Large intestine (tissue), 12 donors: Measurements from ENCODE around the gene KRTAP24-1. TPM values are rescaled to one million over a fixed set of nuclear protein-coding genes. Genes with fewer than 3 reads are reported as not detected.

Source experiments
- DNase-seq, 2 donors: peaks; one replicate each; pipeline versions ENCODE4 v3.0.0 to v3.0.0-alpha.2; 2013
- H3K27ac ChIP-seq: one replicate; pipeline ENCODE4 v1.5.1; 2013; ENCODE audit warnings: low read length
- H3K27me3 ChIP-seq: 2 replicates; pipeline ENCODE4 v1.6.1; 2013; ENCODE audit warnings: low read length; ENCODE audit not compliant: control insufficient read depth, insufficient read depth
- H3K36me3 ChIP-seq: 2 replicates; pipeline ENCODE4 v1.6.1; 2013; ENCODE audit warnings: low read length; ENCODE audit not compliant: control insufficient read depth, insufficient read depth
- H3K4me1 ChIP-seq: one replicate; pipeline ENCODE4 v1.6.1; 2013; ENCODE audit warnings: low read length; ENCODE audit not compliant: control insufficient read depth, insufficient read depth
- H3K4me3 ChIP-seq: one replicate; pipeline ENCODE4 v1.5.1; 2013; ENCODE audit warnings: low read length
- H3K9me3 ChIP-seq: one replicate; pipeline ENCODE4 v1.6.1; 2013; ENCODE audit warnings: mild to moderate bottlenecking, low read depth, low read length, moderate library complexity; ENCODE audit not compliant: control insufficient read depth
- WGBS: methylation state at CpG from one replicate; pipeline ENCODE4 v1.1.5; 2013; ENCODE audit warnings: low lambda C conversion rate; ENCODE audit not compliant: insufficient coverage; 5-methylcytosine and 5-hydroxymethylcytosine counted together
- long read RNA-seq, 11 donors: transcript quantifications; one replicate each; lab custom pipeline, GENCODE V29; 2026
- polyA plus RNA-seq: library from polyadenylated mRNA; unstranded; fragments of 120-200 nt; gene quantifications from one replicate; pipeline ENCODE4 v1.2.1, GENCODE V29; 2013

KRTAP24-1 gene, protein sequence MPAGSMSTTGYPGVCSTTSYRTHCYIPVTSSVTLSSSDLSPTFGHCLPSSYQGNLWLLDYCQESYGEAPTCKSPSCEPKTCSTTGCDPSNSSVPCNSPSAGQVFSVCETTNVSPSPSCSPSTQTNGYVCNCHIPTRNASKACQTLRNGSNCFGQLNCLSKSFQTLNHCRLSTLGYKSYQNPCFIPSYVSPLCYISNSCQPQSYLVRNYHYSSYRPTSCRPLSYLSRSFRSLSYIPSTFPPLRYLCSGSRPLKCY
- polyA plus RNA-seq = not detected
- long read RNA-seq, donor 1 = 0 reads
- long read RNA-seq, donor 2 = 0 reads
- long read RNA-seq, donor 3 = 0 reads
- long read RNA-seq, donor 4 = 0 reads
- long read RNA-seq, donor 5 = 0 reads
- long read RNA-seq, donor 6 = 0 reads
- long read RNA-seq, donor 7 = 0 reads
- long read RNA-seq, donor 8 = 0 reads
- long read RNA-seq, donor 9 = 0 reads
- long read RNA-seq, donor 10 = 0 reads
- long read RNA-seq, donor 11 = 0 reads

DNA sequence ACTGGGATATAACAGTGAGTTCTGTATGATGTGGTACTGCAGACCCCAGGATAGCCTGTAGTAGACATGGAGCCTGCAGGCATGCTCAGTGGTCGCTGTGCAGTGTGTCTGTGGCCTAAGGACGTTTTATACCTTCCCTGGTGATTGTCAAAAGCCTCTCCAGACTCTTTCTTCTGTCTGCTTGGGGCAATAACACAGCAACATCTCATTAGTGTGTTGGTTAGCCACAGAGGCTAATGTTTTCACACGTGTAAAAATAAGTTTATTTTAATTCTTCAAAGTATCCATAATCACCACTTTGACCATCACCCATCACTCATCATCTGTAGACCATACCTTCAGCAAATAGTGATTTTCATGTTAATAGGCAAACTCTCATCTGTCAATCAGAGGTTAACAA lies at the start of gene KRTAP24-1:
KRTAP24-1 (minus strand) TSS at position 101 of the 400 bp plus-strand sequence; CDS start at position 83, 18 bp downstream.
- WGBS = no CpG with 5 or more reads among the region's 3 CpGs

DNA sequence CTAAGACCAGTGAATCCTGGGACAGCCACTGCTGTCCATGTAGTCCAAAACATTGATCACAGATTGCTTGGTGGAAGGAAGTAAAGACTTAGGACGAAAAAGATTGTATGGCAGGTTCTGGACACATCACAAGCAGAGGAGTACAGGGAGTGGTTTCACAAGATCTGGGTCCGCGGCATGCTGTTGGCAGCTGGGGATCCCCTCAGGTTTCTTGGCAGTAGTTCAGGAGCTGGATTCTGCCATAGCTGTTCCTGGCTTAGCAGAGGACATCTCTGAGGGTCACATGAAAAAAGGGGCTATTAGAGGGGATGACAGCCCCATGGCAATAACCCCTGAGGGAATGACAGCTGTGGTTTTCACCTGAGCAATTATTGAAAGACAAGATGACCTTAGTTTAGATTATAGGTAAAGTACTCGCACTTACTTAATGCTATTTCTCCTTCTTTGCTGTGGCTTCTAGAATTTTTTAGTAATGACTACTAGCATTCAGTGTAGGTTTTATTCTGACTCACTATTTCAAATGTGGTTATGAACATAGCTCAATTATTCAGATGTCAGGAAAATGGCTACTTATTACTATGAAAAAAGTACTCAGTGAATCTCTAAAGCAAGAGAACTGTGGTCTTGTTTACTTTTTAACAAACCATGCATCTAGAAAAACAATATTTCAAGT lies 46.6 kb upstream of the KRTAP24-1 start:
- Histone ChIP-seq H3K27me3 (no peaks in the 10 kb centered on the region), H3K36me3 (no peaks in the 10 kb centered on the region), H3K4me1 (no peaks in the 10 kb centered on the region), H3K4me3 (no peak overlapping the region), H3K9me3 (no peaks in the 10 kb centered on the region), H3K27ac (no peak overlapping the region)
- 100% methylated on average over 1 of the region's 4 CpGs for WGBS
- DNase-seq = no peak

More for the DNA sequence above, at the start of gene KRTAP24-1:
- H3K27ac ChIP-seq = no peak within 1 kb of the TSS
- H3K9me3 ChIP-seq = no peaks in the 10 kb centered on the region
- no peaks in the 10 kb centered on the region for H3K4me1 ChIP-seq
- no peak within 1 kb of the TSS for H3K4me3 ChIP-seq
- H3K27me3 ChIP-seq = no peaks in the 10 kb centered on the region
- no peak for DNase-seq
- H3K36me3 ChIP-seq = no peaks in the 10 kb centered on the region

DNA sequence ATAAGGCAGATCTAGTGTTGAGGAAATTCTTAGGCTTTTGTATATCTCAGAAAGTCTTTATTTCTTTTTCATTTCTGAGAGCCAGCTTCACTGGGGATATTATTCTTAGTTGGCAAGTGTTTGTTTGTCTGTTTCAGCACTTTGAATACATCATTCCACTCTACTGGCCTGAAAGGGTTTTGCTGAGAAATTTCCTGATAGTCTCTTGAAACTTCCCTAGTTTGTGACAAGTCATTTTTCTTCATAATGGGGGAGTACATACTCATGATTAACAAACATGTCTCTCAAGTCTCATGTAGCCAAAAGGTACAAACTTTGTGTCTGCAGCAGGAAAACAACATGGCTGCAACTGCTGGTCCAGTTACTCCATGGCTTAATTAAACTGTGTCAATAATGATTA lies 43.6 kb upstream of the KRTAP24-1 start:
- no peaks in the 10 kb centered on the region for H3K4me1 ChIP-seq
- no peak overlapping the region for H3K27ac ChIP-seq
- DNase-seq = no peak
- no peaks in the 10 kb centered on the region for H3K9me3 ChIP-seq
- H3K27me3 ChIP-seq = no peaks in the 10 kb centered on the region
- no peak overlapping the region for H3K4me3 ChIP-seq
- H3K36me3 ChIP-seq = no peaks in the 10 kb centered on the region

DNA sequence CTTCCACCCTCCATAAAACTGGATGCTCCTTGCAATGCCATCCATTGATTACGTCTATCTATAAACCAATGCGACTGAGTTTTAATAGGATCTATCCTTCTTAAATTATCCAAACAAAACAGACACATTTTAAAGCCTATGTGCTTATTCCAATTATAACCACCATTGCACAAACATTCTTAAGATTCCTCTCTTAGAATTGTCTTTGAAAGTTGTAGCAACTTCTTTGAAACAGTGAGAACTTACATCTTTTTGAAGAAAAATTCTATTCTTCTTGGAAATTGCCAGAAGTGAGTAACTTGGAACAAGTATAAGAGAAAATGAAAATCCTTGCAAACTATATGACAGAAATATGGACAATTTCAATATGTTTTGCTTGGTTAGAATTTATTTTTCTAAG lies 37.5 kb upstream of the KRTAP24-1 start, which contains the start of gene KRTAP26-1:
KRTAP26-1 (minus strand) TSS at position 101 of the 400 bp plus-strand sequence. CDS start 280 bp downstream, outside the sequence.
- Histone ChIP-seq H3K4me3 (no peak within 1 kb of the TSS), H3K36me3 (no peaks in the 10 kb centered on the region), H3K27me3 (no peaks in the 10 kb centered on the region), H3K27ac (no peak within 1 kb of the TSS), H3K9me3 (no peaks in the 10 kb centered on the region), H3K4me1 (no peaks in the 10 kb centered on the region)
- WGBS = 92% methylated on average over 2 of the region's 2 CpGs
- no peak for DNase-seq

DNA sequence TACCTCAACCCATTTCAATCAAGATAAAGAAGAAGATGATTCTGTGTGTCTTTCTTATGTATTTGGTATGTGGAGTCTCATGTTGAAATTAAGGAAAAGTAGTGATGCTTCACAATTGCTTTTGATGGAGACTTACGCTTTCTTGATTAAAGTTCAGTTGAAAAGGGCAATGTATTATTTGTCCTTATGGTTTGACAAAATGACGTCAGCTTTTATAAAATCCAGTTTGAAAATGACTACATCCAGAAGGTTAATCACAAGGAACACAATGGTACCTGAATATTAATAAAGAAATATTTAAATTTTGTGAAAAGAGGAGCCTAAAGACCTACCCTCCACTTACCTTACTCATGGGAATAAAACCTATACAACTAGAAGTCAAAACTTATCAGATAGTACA lies 33.0 kb upstream of the KRTAP24-1 start:
- H3K4me3 ChIP-seq = no peak overlapping the region
- 100% methylated on average over 2 of the region's 2 CpGs for WGBS
- H3K36me3 ChIP-seq = no peaks in the 10 kb centered on the region
- H3K4me1 ChIP-seq = no peaks in the 10 kb centered on the region
- no peak overlapping the region for H3K27ac ChIP-seq
- no peaks in the 10 kb centered on the region for H3K27me3 ChIP-seq
- H3K9me3 ChIP-seq = no peaks in the 10 kb centered on the region
- no peak for DNase-seq

DNA sequence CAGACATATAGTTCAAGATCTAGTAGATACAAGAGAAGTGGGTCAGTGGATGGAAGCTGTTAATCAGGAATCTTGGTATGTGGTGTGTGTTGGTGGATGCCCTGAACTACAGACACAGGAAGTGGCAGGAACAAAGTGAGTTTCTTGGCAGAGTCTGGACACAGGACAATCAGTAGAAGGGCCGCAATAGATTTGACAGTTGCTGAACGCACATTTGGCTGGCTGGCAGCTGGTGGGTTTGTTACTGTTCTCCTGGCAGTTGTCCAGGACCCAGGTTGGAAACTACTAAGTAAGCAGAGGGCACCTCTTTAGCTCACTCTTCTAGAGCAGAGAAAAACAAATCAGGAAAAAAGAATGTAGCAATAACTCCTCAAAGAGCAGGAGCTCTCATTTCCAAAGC lies 24.1 kb upstream of the KRTAP24-1 start:
- Histone ChIP-seq H3K4me1 (no peaks in the 10 kb centered on the region), H3K9me3 (no peaks in the 10 kb centered on the region), H3K27ac (no peak overlapping the region), H3K27me3 (no peaks in the 10 kb centered on the region), H3K4me3 (no peak overlapping the region), H3K36me3 (no peaks in the 10 kb centered on the region)
- no peak for DNase-seq
- WGBS = no CpG with 5 or more reads among the region's 2 CpGs

DNA sequence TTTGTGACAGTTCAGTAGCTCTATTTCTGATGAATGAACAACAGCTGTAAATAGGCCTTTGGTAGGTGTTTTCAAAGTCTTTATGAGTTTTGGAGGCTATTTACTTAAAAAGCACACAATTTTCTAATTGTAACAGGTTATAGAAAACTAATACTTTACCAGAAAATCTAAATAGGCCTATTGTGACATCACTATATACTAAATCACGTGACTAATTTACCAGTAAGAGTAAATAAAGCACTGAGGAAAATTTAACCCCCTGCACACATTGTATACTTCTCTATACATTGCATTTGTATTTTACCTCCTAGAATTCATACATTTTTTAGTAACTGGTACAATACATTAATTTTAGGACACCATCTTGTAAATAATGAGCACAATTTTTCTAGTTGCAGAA lies 22.4 kb upstream of the KRTAP24-1 start:
- WGBS = 43% methylated on average over 1 of the region's 1 CpG
- Histone ChIP-seq H3K4me1 (no peaks in the 10 kb centered on the region), H3K9me3 (no peaks in the 10 kb centered on the region), H3K27ac (no peak overlapping the region), H3K4me3 (no peak overlapping the region), H3K36me3 (no peaks in the 10 kb centered on the region), H3K27me3 (no peaks in the 10 kb centered on the region)
- no peak for DNase-seq

DNA sequence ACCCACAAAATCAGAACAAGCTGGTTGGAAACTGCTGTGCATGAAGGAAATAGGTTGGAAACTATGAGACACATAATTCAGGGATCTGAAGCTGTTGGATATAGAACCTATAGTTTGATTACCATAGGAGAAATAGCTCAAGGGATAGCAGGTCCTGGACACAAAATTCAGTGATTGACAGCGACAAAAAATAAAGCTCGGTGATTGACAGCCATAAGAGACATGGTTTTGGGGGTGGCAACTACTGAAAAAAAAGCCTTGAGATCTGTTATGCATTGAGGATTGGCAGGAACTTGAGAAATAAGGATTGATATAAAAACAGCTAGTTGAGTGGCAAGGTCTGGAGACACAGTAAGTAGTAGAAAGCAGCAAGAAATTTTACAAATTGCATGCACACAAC lies 6.5 kb upstream of the KRTAP24-1 start, which contains the start of gene KRTAP25-1:
KRTAP25-1 (minus strand) TSS at position 300 of the 400 bp plus-strand sequence; CDS start at position 276, 24 bp downstream.
- 100% methylated on average over 2 of the region's 2 CpGs for WGBS
- Histone ChIP-seq H3K4me3 (no peak within 1 kb of the TSS), H3K9me3 (no peaks in the 10 kb centered on the region), H3K36me3 (no peaks in the 10 kb centered on the region), H3K27me3 (no peaks in the 10 kb centered on the region), H3K27ac (no peak within 1 kb of the TSS), H3K4me1 (no peaks in the 10 kb centered on the region)
- DNase-seq = no peak

DNA sequence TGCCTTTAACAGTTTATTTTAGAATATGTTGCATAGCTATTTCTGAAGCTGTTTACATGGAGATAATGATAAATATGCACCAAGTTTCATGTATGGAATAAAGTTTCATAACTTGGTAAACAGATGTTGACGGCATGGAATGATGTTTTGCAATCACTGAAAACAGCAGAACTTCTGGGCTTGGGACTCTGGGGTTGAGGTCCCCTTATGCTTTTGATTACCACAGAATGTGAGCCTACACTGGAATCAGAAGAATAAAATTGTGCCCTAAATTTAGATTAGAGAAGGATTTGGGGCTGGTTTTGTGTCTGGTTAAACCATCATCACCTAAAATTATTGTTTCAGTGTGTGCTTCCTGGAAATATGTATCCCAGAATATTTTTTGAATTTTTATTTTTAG lies 11.1 kb downstream of the KRTAP24-1 start:
- H3K4me1 ChIP-seq = peaks cover 5% of the 10 kb centered on the region
- no peak overlapping the region for H3K27ac ChIP-seq
- no peaks in the 10 kb centered on the region for H3K27me3 ChIP-seq
- no peak for DNase-seq
- WGBS = no CpG with 5 or more reads among the region's 1 CpG
- H3K36me3 ChIP-seq = no peaks in the 10 kb centered on the region
- H3K9me3 ChIP-seq = no peaks in the 10 kb centered on the region
- no peak overlapping the region for H3K4me3 ChIP-seq

DNA sequence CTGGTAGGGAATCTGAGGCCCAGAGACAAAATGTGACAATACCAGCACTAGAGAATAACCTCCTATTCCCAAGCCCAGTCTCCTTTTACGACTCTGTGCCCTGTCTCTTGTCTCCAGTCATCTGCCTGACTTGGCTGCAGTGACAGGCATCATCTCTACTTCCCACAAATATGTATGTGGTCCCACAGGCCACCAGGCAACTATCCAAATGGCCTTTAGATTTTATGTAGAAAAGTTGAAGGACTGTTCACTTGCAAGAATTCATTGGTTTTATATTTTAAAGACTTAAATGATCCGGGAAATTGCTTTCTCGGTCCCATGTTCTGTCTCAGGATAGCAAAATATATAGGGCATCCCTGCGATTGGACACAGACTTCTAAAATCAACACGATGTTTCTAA lies 11.6 kb downstream of the KRTAP24-1 start:
- 100% methylated on average over 2 of the region's 5 CpGs for WGBS
- Histone ChIP-seq H3K9me3 (no peaks in the 10 kb centered on the region), H3K36me3 (no peaks in the 10 kb centered on the region), H3K4me3 (no peak overlapping the region), H3K27me3 (no peaks in the 10 kb centered on the region), H3K27ac (no peak overlapping the region), H3K4me1 (peaks cover 5% of the 10 kb centered on the region)
- DNase-seq = no peak
